GM19372 (cell line): ENCODE measurements around the gene SHC2.
"Not testable (repeated sequence)": the region's sequence is repeated elsewhere in the genome, so short reads cannot be mapped to it uniquely, and the experiment has no call there.

ENCODE experiments used
- ATAC-seq: cut with Tn5 transposase; IDR thresholded peaks from one replicate; pipeline ENCODE4 v1.9.1; 2021; ENCODE audit warnings: mild to moderate bottlenecking, low read depth, moderate library complexity; ENCODE audit not compliant: unreplicated experiment

Gene SHC2

GRCh38 chr19:427675-428074 lies 33.2 kb downstream of the SHC2 start:
- not testable (repeated sequence) for ATAC-seq

- no peak for ATAC-seq
These were observed 33.9 kb downstream of the SHC2 start for GRCh38 chr19:426725-427445.

GRCh38 chr19:425056-425455 lies 35.8 kb downstream of the SHC2 start:
- no peak for ATAC-seq

- ATAC-seq, result no peak
These were observed 36.3 kb downstream of the SHC2 start for GRCh38 chr19:424546-424945.

- ATAC-seq, result no peak
These were observed 37.0 kb downstream of the SHC2 start for GRCh38 chr19:423691-424466.

GRCh38 chr19:422917-423226 lies 38.0 kb downstream of the SHC2 start:
- not testable (repeated sequence) for ATAC-seq

GRCh38 chr19:422213-422916 lies 38.5 kb downstream of the SHC2 start:
- no peak for ATAC-seq

GRCh38 chr19:419721-420515 lies 40.9 kb downstream of the SHC2 start:
- no peak for ATAC-seq

GRCh38 chr19:418761-419671 lies 41.8 kb downstream of the SHC2 start:
- ATAC-seq, result no peak

GRCh38 chr19:416416-416815 lies 44.4 kb downstream of the SHC2 start:
- no peak for ATAC-seq

GRCh38 chr19:415292-415691 lies 45.5 kb downstream of the SHC2 start:
- ATAC-seq, result no peak

- no peak for ATAC-seq
These were observed 46.9 kb downstream of the SHC2 start for GRCh38 chr19:413756-414420.

- ATAC-seq, result no peak
These were observed 48.2 kb downstream of the SHC2 start for GRCh38 chr19:412356-413355.

GRCh38 chr19:411723-412355 lies 49.0 kb downstream of the SHC2 start:
- no peak for ATAC-seq

- not testable (repeated sequence) for ATAC-seq
These were observed 49.6 kb downstream of the SHC2 start for GRCh38 chr19:411121-411722.

GRCh38 chr19:410243-410781 lies 50.5 kb downstream of the SHC2 start:
- no peak for ATAC-seq
